GM12878 (cell line): ENCODE data around the gene FGGY. TPM values are rescaled to one million over a fixed set of nuclear protein-coding genes. Genes with fewer than 3 reads are reported as not detected.

Experiments
- KDM1A ChIP-seq: fragments of 200-600 bp; sonication (generic); IDR thresholded peaks from 2 replicates; pipeline ENCODE4 v1.6.1; 2016; ENCODE audit warnings: borderline replicate concordance
- PAX5 ChIP-seq: IDR thresholded peaks from 2 replicates; pipeline ENCODE4 v1.6.1; 2011; ENCODE audit warnings: low read depth, low read length, borderline replicate concordance
- PML ChIP-seq: IDR thresholded peaks from 2 replicates; pipeline ENCODE4 v1.6.1; 2012; ENCODE audit warnings: low read length, inconsistent platforms
- RAD21 ChIP-seq: IDR thresholded peaks from 2 replicates; pipeline ENCODE4 v1.6.1; 2011; ENCODE audit warnings: mild to moderate bottlenecking, low read depth, low read length, moderate library complexity; ENCODE audit not compliant: insufficient read depth
- polyA plus RNA-seq, 11 experiments: library from polyadenylated mRNA; depleted of rRNA in 4 of 11; unstranded in 6 of 11; stranded (reverse) in 5 of 11; fragments of >200 nt; fragmentation: Nextera tagmentation in 4 of 11; fragmentation: Illumina TruSeq in 1 of 11; extraction: Ambion mirVana in 4 of 11; extraction: Trizol in 1 of 11; gene quantifications; 1 replicate in 1 of 11; 2 replicates in 10 of 11; pipeline versions ENCODE4 v1.2.1 to v1.2.3, GENCODE V29; 2011 to 2016; ENCODE audit warnings: inconsistent platforms in 2 of 11, missing spikeins in 2 of 11, low read depth in 1 of 11
- total RNA-seq, 4 experiments: library from RNA; depleted of rRNA in 3 of 4; stranded (reverse); fragments of >200 nt in 3 of 4; fragmentation: Illumina TruSeq in 1 of 4; extraction: Trizol in 1 of 4; gene quantifications; 2 replicates each; pipeline versions ENCODE4 v1.2.1 to v1.2.3, GENCODE V29; 2013 to 2021
- TF ChIP-seq, protein P1 (sequence below): fragments of 450-650 bp; IDR thresholded peaks from 2 replicates; pipeline ENCODE4 v1.6.1; 2017; ENCODE audit warnings: mild to moderate bottlenecking, moderate library complexity
- TF ChIP-seq, protein P2 (sequence below): fragments of 450-650 bp; IDR thresholded peaks from 2 replicates; pipeline ENCODE4 v1.6.1; 2016; ENCODE audit warnings: mild to moderate bottlenecking, moderate library complexity, borderline replicate concordance

The FGGY gene
- total and polyA plus RNA-seq, 10 of the 15 experiments (the other 5 are each of a cell fraction or from before 2014, with no cell fraction given), result 6.2 to 11.9 (median 7.5) TPM

DNA sequence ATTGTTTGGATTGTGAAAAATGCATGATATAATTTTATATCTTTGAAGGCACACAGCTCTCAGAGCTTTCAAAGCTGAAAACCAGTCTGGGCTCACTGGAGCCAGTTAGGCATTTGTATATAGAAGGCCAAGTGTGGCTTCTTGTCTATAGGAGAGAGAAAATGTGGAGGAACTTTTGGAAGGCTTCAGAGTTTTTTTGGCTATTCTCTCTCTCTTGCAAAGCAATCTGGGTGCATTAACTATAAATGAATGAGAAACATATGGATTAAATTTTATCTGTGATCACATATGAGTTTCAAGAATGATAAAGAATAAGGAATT is 301.2 kb downstream of the FGGY start (continued):
- TF ChIP-seq, protein P1, sequence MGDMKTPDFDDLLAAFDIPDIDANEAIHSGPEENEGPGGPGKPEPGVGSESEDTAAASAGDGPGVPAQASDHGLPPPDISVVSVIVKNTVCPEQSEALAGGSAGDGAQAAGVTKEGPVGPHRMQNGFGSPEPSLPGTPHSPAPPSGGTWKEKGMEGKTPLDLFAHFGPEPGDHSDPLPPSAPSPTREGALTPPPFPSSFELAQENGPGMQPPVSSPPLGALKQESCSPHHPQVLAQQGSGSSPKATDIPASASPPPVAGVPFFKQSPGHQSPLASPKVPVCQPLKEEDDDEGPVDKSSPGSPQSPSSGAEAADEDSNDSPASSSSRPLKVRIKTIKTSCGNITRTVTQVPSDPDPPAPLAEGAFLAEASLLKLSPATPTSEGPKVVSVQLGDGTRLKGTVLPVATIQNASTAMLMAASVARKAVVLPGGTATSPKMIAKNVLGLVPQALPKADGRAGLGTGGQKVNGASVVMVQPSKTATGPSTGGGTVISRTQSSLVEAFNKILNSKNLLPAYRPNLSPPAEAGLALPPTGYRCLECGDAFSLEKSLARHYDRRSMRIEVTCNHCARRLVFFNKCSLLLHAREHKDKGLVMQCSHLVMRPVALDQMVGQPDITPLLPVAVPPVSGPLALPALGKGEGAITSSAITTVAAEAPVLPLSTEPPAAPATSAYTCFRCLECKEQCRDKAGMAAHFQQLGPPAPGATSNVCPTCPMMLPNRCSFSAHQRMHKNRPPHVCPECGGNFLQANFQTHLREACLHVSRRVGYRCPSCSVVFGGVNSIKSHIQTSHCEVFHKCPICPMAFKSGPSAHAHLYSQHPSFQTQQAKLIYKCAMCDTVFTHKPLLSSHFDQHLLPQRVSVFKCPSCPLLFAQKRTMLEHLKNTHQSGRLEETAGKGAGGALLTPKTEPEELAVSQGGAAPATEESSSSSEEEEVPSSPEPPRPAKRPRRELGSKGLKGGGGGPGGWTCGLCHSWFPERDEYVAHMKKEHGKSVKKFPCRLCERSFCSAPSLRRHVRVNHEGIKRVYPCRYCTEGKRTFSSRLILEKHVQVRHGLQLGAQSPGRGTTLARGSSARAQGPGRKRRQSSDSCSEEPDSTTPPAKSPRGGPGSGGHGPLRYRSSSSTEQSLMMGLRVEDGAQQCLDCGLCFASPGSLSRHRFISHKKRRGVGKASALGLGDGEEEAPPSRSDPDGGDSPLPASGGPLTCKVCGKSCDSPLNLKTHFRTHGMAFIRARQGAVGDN, result no peak
- TF ChIP-seq, protein P2, sequence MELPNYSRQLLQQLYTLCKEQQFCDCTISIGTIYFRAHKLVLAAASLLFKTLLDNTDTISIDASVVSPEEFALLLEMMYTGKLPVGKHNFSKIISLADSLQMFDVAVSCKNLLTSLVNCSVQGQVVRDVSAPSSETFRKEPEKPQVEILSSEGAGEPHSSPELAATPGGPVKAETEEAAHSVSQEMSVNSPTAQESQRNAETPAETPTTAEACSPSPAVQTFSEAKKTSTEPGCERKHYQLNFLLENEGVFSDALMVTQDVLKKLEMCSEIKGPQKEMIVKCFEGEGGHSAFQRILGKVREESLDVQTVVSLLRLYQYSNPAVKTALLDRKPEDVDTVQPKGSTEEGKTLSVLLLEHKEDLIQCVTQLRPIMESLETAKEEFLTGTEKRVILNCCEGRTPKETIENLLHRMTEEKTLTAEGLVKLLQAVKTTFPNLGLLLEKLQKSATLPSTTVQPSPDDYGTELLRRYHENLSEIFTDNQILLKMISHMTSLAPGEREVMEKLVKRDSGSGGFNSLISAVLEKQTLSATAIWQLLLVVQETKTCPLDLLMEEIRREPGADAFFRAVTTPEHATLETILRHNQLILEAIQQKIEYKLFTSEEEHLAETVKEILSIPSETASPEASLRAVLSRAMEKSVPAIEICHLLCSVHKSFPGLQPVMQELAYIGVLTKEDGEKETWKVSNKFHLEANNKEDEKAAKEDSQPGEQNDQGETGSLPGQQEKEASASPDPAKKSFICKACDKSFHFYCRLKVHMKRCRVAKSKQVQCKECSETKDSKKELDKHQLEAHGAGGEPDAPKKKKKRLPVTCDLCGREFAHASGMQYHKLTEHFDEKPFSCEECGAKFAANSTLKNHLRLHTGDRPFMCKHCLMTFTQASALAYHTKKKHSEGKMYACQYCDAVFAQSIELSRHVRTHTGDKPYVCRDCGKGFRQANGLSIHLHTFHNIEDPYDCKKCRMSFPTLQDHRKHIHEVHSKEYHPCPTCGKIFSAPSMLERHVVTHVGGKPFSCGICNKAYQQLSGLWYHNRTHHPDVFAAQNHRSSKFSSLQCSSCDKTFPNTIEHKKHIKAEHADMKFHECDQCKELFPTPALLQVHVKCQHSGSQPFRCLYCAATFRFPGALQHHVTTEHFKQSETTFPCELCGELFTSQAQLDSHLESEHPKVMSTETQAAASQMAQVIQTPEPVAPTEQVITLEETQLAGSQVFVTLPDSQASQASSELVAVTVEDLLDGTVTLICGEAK, result no peak
- TF ChIP-seq KDM1A, result no peak
- no peak for TF ChIP-seq RAD21
- no peak for TF ChIP-seq PML
- TF ChIP-seq PAX5, result no peak
